ENCODE results near the gene FUT8.

FUT8 gene

GRCh38 chr14:65412032-65412846 lies at the start of gene FUT8:
Gene FUT8 (plus strand): TSS chr14:65412730. CDS start chr14:65561564, 148,834 bp downstream.
- peak; percentile 88 for DNase-seq (ENCODE audit: low spot score)

GRCh38 chr14:65366802-65367565 lies 45.5 kb upstream of the FUT8 start:
- no peak for DNase-seq (ENCODE audit: low spot score)

GRCh38 chr14:65369560-65369959 lies 43.0 kb upstream of the FUT8 start:
- DNase-seq (ENCODE audit: low spot score) = no peak

- no peak for DNase-seq (ENCODE audit: low spot score)
Measured at GRCh38 chr14:65370801-65371248, 41.7 kb upstream of the FUT8 start.

- DNase-seq (ENCODE audit: low spot score) = no peak
Measured at GRCh38 chr14:65371784-65372183, 40.7 kb upstream of the FUT8 start.

GRCh38 chr14:65373016-65373670 lies 39.4 kb upstream of the FUT8 start:
- DNase-seq (ENCODE audit: low spot score) = no peak

GRCh38 chr14:65373671-65374039 lies 38.9 kb upstream of the FUT8 start:
- peak; percentile 31 for DNase-seq (ENCODE audit: low spot score)

GRCh38 chr14:65377576-65377975 lies 35.0 kb upstream of the FUT8 start:
- DNase-seq (ENCODE audit: low spot score) = no peak

GRCh38 chr14:65382586-65382985 lies 29.9 kb upstream of the FUT8 start:
- no peak for DNase-seq (ENCODE audit: low spot score)

- DNase-seq (ENCODE audit: low spot score) = no peak
Measured at GRCh38 chr14:65387171-65387570, 25.4 kb upstream of the FUT8 start.

- DNase-seq (ENCODE audit: low spot score) = no peak
Measured at GRCh38 chr14:65387628-65388027, 24.9 kb upstream of the FUT8 start.

GRCh38 chr14:65392296-65392695 lies 20.2 kb upstream of the FUT8 start:
- no peak for DNase-seq (ENCODE audit: low spot score)

GRCh38 chr14:65396082-65396910 lies 16.2 kb upstream of the FUT8 start:
- no peak for DNase-seq (ENCODE audit: low spot score)

GRCh38 chr14:65403231-65403630 lies 9.3 kb upstream of the FUT8 start:
- DNase-seq (ENCODE audit: low spot score) = peak; percentile 25

GRCh38 chr14:65408113-65408512 lies 4.4 kb upstream of the FUT8 start:
- DNase-seq (ENCODE audit: low spot score) = no peak

- DNase-seq (ENCODE audit: low spot score) = no peak
Measured at GRCh38 chr14:65410640-65411039, 1.9 kb upstream of the FUT8 start.

GRCh38 chr14:65411656-65412031 lies 886 bp upstream of the FUT8 start:
- DNase-seq (ENCODE audit: low spot score) = peak; percentile 94

- peak; percentile 66 for DNase-seq (ENCODE audit: low spot score)
Measured at GRCh38 chr14:65412856-65413738, 567 bp downstream of the FUT8 start.

- DNase-seq (ENCODE audit: low spot score) = no peak
Measured at GRCh38 chr14:65413739-65414045, 1.2 kb downstream of the FUT8 start.

- peak; percentile 30 for DNase-seq (ENCODE audit: low spot score)
Measured at GRCh38 chr14:65414961-65415589, 2.5 kb downstream of the FUT8 start.

GRCh38 chr14:65415613-65416012 lies 3.1 kb downstream of the FUT8 start:
- DNase-seq (ENCODE audit: low spot score) = no peak

Measured in hepatic stellate cell (primary cell).